ENCODE measurements around the gene DKC1. TPM values are rescaled to one million over a fixed set of nuclear protein-coding genes. Genes with fewer than 3 reads are reported as not detected.
A peak's percentile ranks its signal among the peaks of the same experiment; 100 is the strongest.

Gene DKC1
- total RNA-seq, 2 experiments from 2014 or later = 67.7 to 138 TPM

DNA sequence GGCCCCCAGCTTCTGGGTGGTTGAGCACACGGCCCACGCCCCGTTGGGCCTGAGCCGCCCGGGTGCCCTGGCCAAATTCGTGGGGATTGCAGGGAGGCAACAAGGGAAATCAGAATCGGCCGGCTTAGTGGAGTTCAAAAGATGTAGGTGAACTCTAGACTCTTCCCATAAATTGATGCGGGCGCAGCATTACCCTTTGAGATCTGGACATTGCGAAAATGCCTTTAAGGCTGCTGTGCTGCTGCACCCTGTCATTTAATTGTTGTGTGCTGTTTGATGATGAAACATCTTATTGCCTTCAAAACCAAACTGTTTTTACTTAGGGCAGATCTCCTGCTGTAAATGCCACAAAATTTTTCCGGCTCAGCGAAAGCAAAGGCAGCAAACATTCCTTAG lies 43.0 kb downstream of the DKC1 start:
- ChIA-PET CTCF (ENCODE audit: unreplicated experiment) (no interaction called here), POLR2A (interaction anchor here (1.0 to 1.1 kb wide), 2 partner anchors 12 to 21 kb away, joined by 3 to 6 read pairs; no protein-coding TSS in a partner anchor)
- H3K4me1 ChIP-seq (ENCODE audit: insufficient read depth, low read length, poor library complexity, severe bottlenecking) = peaks cover 9% of the 10 kb centered on the region
- H3K36me3 ChIP-seq (ENCODE audit: insufficient read depth, low read length) = no peaks in the 10 kb centered on the region
- H2AFZ ChIP-seq (ENCODE audit: low read length) = peak overlapping the region; percentile 72; the same call in 1 of the 2 replicates
- H3K9me3 ChIP-seq (ENCODE audit: low read length) = no peaks in the 10 kb centered on the region
- H3K4me2 ChIP-seq (ENCODE audit: low read length) = peak overlapping the region; percentile 81
- no peaks in the 10 kb centered on the region for H3K9me2 ChIP-seq (ENCODE audit: insufficient read depth, low read length)
- H3K79me2 ChIP-seq (ENCODE audit: insufficient read depth, low read depth, low read length) = no peaks in the 10 kb centered on the region
- H3K27ac ChIP-seq (ENCODE audit: low read depth, low read length, poor library complexity, severe bottlenecking) = no peak overlapping the region
- BruUV-seq (replicated peaks) = no TSS peak
- no peaks in the 10 kb centered on the region for H4K20me1 ChIP-seq (ENCODE audit: insufficient read depth, low read length)
- intact Hi-C loops (cut with micrococcal nuclease; ENCODE audit: unreplicated experiment) = no loop called here
- TF ChIP-seq, protein P1, sequence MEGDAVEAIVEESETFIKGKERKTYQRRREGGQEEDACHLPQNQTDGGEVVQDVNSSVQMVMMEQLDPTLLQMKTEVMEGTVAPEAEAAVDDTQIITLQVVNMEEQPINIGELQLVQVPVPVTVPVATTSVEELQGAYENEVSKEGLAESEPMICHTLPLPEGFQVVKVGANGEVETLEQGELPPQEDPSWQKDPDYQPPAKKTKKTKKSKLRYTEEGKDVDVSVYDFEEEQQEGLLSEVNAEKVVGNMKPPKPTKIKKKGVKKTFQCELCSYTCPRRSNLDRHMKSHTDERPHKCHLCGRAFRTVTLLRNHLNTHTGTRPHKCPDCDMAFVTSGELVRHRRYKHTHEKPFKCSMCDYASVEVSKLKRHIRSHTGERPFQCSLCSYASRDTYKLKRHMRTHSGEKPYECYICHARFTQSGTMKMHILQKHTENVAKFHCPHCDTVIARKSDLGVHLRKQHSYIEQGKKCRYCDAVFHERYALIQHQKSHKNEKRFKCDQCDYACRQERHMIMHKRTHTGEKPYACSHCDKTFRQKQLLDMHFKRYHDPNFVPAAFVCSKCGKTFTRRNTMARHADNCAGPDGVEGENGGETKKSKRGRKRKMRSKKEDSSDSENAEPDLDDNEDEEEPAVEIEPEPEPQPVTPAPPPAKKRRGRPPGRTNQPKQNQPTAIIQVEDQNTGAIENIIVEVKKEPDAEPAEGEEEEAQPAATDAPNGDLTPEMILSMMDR (conservative IDR thresholded peaks at IDR 0.05; ENCODE audit: low read length) = no peak
- no peak for TF ChIP-seq EZH2phosphoT487 (IDR thresholded peaks at IDR 0.05; ENCODE audit: borderline replicate concordance, low read depth, low read length)
- no peak for DNase-seq (ENCODE audit: low spot score)
- peak overlapping the region; percentile 60 for H3K4me3 ChIP-seq (ENCODE audit: low read depth, low read length, poor library complexity, severe bottlenecking)

DNA sequence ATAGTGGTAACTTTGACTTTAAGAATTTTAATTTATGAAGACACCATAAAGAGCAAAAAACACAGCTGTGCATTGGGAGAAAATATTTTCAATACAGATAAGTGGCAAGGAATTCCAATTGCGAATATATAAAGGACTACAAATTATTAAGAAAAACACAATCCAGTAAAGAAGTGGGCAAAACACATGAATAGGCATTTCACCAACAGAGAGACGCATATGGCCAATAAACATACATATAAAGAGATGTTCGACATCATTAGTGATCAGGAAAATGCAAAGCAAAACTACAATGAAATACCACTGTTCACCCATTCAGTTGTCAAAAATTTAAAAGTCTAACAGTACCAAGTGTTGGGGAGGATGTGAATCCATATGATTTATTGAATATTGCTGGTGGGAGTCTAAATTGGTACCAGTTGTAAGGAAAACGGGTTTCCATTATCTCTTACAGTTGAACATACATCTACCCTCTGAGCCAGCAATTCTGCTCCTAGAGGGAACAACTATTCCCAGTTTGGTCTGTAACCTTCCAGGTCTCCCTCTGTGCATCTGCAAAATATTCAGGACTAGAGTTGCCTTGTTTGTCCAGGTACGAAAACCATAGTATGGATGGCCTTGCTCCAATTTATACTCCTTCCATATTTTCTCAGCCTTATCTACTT lies 44.3 kb downstream of the DKC1 start:
- no TSS peak for BruUV-seq (replicated peaks)
- ChIA-PET CTCF (ENCODE audit: unreplicated experiment) (no interaction called here), POLR2A (no interaction called here)
- TF ChIP-seq, protein P1 (conservative IDR thresholded peaks at IDR 0.05; ENCODE audit: low read length) = no peak
- no peak for TF ChIP-seq EZH2phosphoT487 (IDR thresholded peaks at IDR 0.05; ENCODE audit: borderline replicate concordance, low read depth, low read length)
- DNase-seq (ENCODE audit: low spot score) = no peak
- H3K79me2 ChIP-seq (ENCODE audit: insufficient read depth, low read depth, low read length) = no peaks in the 10 kb centered on the region
- intact Hi-C loops (cut with micrococcal nuclease; ENCODE audit: unreplicated experiment) = no loop called here
- H3K4me2 ChIP-seq (ENCODE audit: low read length) = no peak overlapping the region
- no peaks in the 10 kb centered on the region for H4K20me1 ChIP-seq (ENCODE audit: insufficient read depth, low read length)
- H3K9me3 ChIP-seq (ENCODE audit: low read length) = no peaks in the 10 kb centered on the region
- no peak overlapping the region for H3K4me3 ChIP-seq (ENCODE audit: low read depth, low read length, poor library complexity, severe bottlenecking)
- H3K9me2 ChIP-seq (ENCODE audit: insufficient read depth, low read length) = no peaks in the 10 kb centered on the region
- no peak overlapping the region for H2AFZ ChIP-seq (ENCODE audit: low read length)
- H3K36me3 ChIP-seq (ENCODE audit: insufficient read depth, low read length) = no peaks in the 10 kb centered on the region
- peaks cover 5% of the 10 kb centered on the region for H3K4me1 ChIP-seq (ENCODE audit: insufficient read depth, low read length, poor library complexity, severe bottlenecking)
- H3K27ac ChIP-seq (ENCODE audit: low read depth, low read length, poor library complexity, severe bottlenecking) = no peak overlapping the region

DNA sequence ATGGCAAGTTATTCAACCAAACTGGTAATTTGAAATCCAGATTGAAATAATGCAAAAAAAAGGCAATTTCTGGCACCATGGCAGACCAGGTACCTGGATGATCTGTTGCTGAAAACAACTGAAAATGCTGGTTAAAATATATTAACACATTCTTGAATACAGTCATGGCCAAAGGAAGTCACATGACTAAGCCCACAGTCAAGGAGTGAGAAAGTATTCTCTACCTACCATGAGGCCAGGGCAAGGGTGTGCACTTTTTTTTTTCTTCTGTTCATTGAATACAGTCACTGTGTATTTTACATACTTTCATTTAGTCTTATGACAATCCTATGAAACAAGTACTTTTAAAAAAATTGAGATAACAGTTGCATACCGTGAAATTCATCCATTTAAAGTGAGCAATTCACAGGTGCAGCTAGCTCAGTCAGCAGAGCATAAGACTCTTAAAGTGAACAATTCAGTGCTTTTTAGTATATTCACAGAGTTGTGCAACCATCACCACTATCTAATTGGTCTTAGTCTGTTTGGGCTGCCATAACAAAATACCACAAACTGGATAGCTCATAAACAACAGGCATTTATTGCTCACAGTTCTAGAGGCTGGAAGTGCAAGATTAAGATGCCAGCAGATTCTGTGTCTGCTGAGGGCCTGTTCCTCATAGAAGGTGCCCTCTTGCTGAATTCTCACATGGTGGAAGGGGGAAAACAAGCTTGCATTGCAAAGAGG lies 47.4 kb downstream of the DKC1 start:
- no peak for TF ChIP-seq EZH2phosphoT487 (IDR thresholded peaks at IDR 0.05; ENCODE audit: borderline replicate concordance, low read depth, low read length)
- TF ChIP-seq, protein P1 (conservative IDR thresholded peaks at IDR 0.05; ENCODE audit: low read length) = no peak
- H3K27ac ChIP-seq (ENCODE audit: low read depth, low read length, poor library complexity, severe bottlenecking) = no peak overlapping the region
- no peaks in the 10 kb centered on the region for H3K9me3 ChIP-seq (ENCODE audit: low read length)
- no TSS peak for BruUV-seq (replicated peaks)
- CTCF ChIA-PET (ENCODE audit: unreplicated experiment) = no interaction called here
- intact Hi-C loops (cut with micrococcal nuclease; ENCODE audit: unreplicated experiment) = no loop called here
- H3K9me2 ChIP-seq (ENCODE audit: insufficient read depth, low read length) = no peaks in the 10 kb centered on the region
- POLR2A ChIA-PET = no interaction called here
- peaks cover 1% of the 10 kb centered on the region for H3K4me1 ChIP-seq (ENCODE audit: insufficient read depth, low read length, poor library complexity, severe bottlenecking)
- H4K20me1 ChIP-seq (ENCODE audit: insufficient read depth, low read length) = no peaks in the 10 kb centered on the region
- H3K79me2 ChIP-seq (ENCODE audit: insufficient read depth, low read depth, low read length) = no peaks in the 10 kb centered on the region
- no peak overlapping the region for H3K4me3 ChIP-seq (ENCODE audit: low read depth, low read length, poor library complexity, severe bottlenecking)
- no peak overlapping the region for H2AFZ ChIP-seq (ENCODE audit: low read length)
- DNase-seq (ENCODE audit: low spot score) = no peak
- H3K36me3 ChIP-seq (ENCODE audit: insufficient read depth, low read length) = no peaks in the 10 kb centered on the region
- H3K4me2 ChIP-seq (ENCODE audit: low read length) = no peak overlapping the region

Measured in OCI-LY7 (cell line).